PC-9 (cell line): ENCODE measurements around the gene DHRS2. TPM values are rescaled to one million over a fixed set of nuclear protein-coding genes. Genes with fewer than 3 reads are reported as not detected.

Experiments
- BruUV-seq: library from RNA; stranded (reverse); fragments of 400-500 nt; replicated peaks from 2 replicates; lab custom pipeline; 2021; lab: Mats Ljungman, UMichigan
- CTCF ChIA-PET: fragments of 300-600 bp; sonication (Branson Sonifier 250); formaldehyde crosslinking; loops from one replicate; lab custom pipeline; 2022; ENCODE audit warnings: antibody characterized with exemption; lab: Charles Lee
- POLR2A ChIA-PET: fragments of 300-600 bp; sonication (Branson Sonifier 250); formaldehyde crosslinking; loops from one replicate; lab custom pipeline; 2022; ENCODE audit warnings: antibody characterized with exemption; ENCODE audit not compliant: unreplicated experiment; lab: Charles Lee
- DNase-seq, 2 experiments: peaks; one replicate each; pipeline versions ENCODE4 v3.0.0 to v3.0.0-alpha.2; 2015 to 2022; ENCODE audit warnings: mixed read lengths in 1 of 2
- H2AFZ ChIP-seq: fragments of 200-600 bp; sonication (generic); 2 replicates; pipeline ENCODE4 v1.8.1; 2017; ENCODE audit warnings: antibody characterized with exemption
- H3F3A ChIP-seq: fragments of 200-600 bp; sonication (generic); 2 replicates; pipeline ENCODE4 v1.8.1; 2017; ENCODE audit warnings: antibody characterized with exemption, mild to moderate bottlenecking, low read depth; ENCODE audit not compliant: insufficient read depth
- H3K27ac ChIP-seq: fragments of 200-600 bp; sonication (generic); 2 replicates; pipeline ENCODE4 v1.6.1; 2016; ENCODE audit warnings: mixed run types
- H3K27me3 ChIP-seq: fragments of 200-600 bp; sonication (generic); 2 replicates; pipeline ENCODE4 v1.6.1; 2016; ENCODE audit warnings: low read depth, mixed run types; ENCODE audit not compliant: insufficient read depth
- H3K36me3 ChIP-seq: fragments of 200-600 bp; sonication (generic); 2 replicates; pipeline ENCODE4 v1.6.1; 2016; ENCODE audit warnings: low read depth, mixed run types
- H3K4me1 ChIP-seq: fragments of 200-600 bp; sonication (generic); replicated peaks from 2 replicates; pipeline ENCODE4 v1.6.1; 2016; ENCODE audit warnings: mixed run types; ENCODE audit not compliant: insufficient read depth
- H3K4me2 ChIP-seq: fragments of 200-600 bp; sonication (generic); 2 replicates; pipeline ENCODE4 v1.6.1; 2017; ENCODE audit warnings: mixed run types
- H3K4me3 ChIP-seq: fragments of 200-600 bp; sonication (generic); 2 replicates; pipeline ENCODE4 v1.6.1; 2016; ENCODE audit warnings: mixed run types
- H3K79me2 ChIP-seq: fragments of 200-600 bp; sonication (generic); 2 replicates; pipeline ENCODE4 v1.6.1; 2017; ENCODE audit warnings: low read depth, mixed run types
- H3K9me2 ChIP-seq: fragments of 200-600 bp; sonication (generic); 2 replicates; pipeline ENCODE4 v1.8.1; 2017; ENCODE audit warnings: mild to moderate bottlenecking; ENCODE audit not compliant: insufficient read depth
- H3K9me3 ChIP-seq: fragments of 200-600 bp; sonication (generic); 2 replicates; pipeline ENCODE4 v1.8.1; 2016; ENCODE audit warnings: low read depth; ENCODE audit not compliant: insufficient read depth
- H4K20me1 ChIP-seq: fragments of 200-600 bp; sonication (generic); 2 replicates; pipeline ENCODE4 v1.8.1; 2017; ENCODE audit not compliant: insufficient read depth
- CTCF ChIP-seq: fragments of 200-600 bp; sonication (generic); conservative IDR thresholded peaks from 2 replicates; pipeline ENCODE4 v1.6.1; 2017; ENCODE audit warnings: mixed run types, antibody characterized with exemption, mild to moderate bottlenecking, moderate library complexity
- EZH2 ChIP-seq: fragments of 200-600 bp; sonication (generic); IDR thresholded peaks from 2 replicates; pipeline ENCODE4 v1.8.0; 2017; ENCODE audit warnings: antibody characterized with exemption, low read depth
- intact Hi-C: fragments of 100-400 bp; cut with micrococcal nuclease; formaldehyde crosslinking; loops from one replicate; pipeline ENCODE4 v1.10.0; 2022; ENCODE audit not compliant: unreplicated experiment
- total RNA-seq: library from RNA; stranded (reverse); gene quantifications from 2 replicates; pipeline ENCODE4 v1.2.3, GENCODE V29; 2021

DHRS2 gene
- total RNA-seq, 1 experiment from 2014 or later: 0.55 TPM

- H3K36me3 ChIP-seq: no peaks in the 10 kb centered on the region
- no peaks in the 10 kb centered on the region for H3K79me2 ChIP-seq
- H3K9me3 ChIP-seq: no peaks in the 10 kb centered on the region
- no peaks in the 10 kb centered on the region for H4K20me1 ChIP-seq
- ChIA-PET POLR2A (no interaction called here), CTCF (no interaction called here)
- H3K27me3 ChIP-seq: no peaks in the 10 kb centered on the region
- TF ChIP-seq EZH2 (no peak), CTCF (no peak)
- H3F3A ChIP-seq: no peaks in the 10 kb centered on the region
- H3K4me2 ChIP-seq: no peak overlapping the region
- BruUV-seq: no TSS peak
- H3K4me1 ChIP-seq: no peaks in the 10 kb centered on the region
- DNase-seq: no peak
- H3K27ac ChIP-seq: no peak overlapping the region
- no peak overlapping the region for H3K4me3 ChIP-seq
- H3K9me2 ChIP-seq: no peaks in the 10 kb centered on the region
- no peak overlapping the region for H2AFZ ChIP-seq
- intact Hi-C loops: no loop called here
These were observed 15.9 kb upstream of the DHRS2 start for GRCh38 chr14:23620177-23620702.

- Histone ChIP-seq H3K9me2 (no peaks in the 10 kb centered on the region), H3K4me3 (no peak overlapping the region), H2AFZ (no peak overlapping the region), H3K4me1 (no peaks in the 10 kb centered on the region), H4K20me1 (no peaks in the 10 kb centered on the region), H3K27me3 (no peaks in the 10 kb centered on the region), H3K79me2 (no peaks in the 10 kb centered on the region), H3K27ac (no peak overlapping the region), H3K36me3 (no peaks in the 10 kb centered on the region), H3K9me3 (no peaks in the 10 kb centered on the region), H3K4me2 (no peak overlapping the region), H3F3A (no peaks in the 10 kb centered on the region)
- DNase-seq: no peak
- ChIA-PET POLR2A (no interaction called here), CTCF (no interaction called here)
- no TSS peak for BruUV-seq
- intact Hi-C loops: no loop called here
- TF ChIP-seq EZH2 (no peak), CTCF (no peak)
These were observed 14.8 kb upstream of the DHRS2 start for GRCh38 chr14:23621204-23621931.

GRCh38 chr14:23621932-23622730 is 14.0 kb upstream of the DHRS2 start:
- Histone ChIP-seq H3K27ac (no peak overlapping the region), H3K4me1 (no peaks in the 10 kb centered on the region), H4K20me1 (no peaks in the 10 kb centered on the region), H3K4me2 (no peak overlapping the region), H3K9me2 (no peaks in the 10 kb centered on the region), H2AFZ (no peak overlapping the region), H3K27me3 (no peaks in the 10 kb centered on the region), H3K79me2 (no peaks in the 10 kb centered on the region), H3F3A (no peaks in the 10 kb centered on the region), H3K36me3 (no peaks in the 10 kb centered on the region), H3K4me3 (no peak overlapping the region), H3K9me3 (no peaks in the 10 kb centered on the region)
- intact Hi-C loops: no loop called here
- TF ChIP-seq EZH2: no peak
- no peak for TF ChIP-seq CTCF
- POLR2A ChIA-PET: no interaction called here
- no TSS peak for BruUV-seq
- CTCF ChIA-PET: no interaction called here
- DNase-seq: no peak
